Large intestine (tissue), 3 donors: ENCODE measurements around the gene OST4. TPM values are rescaled to one million over a fixed set of nuclear protein-coding genes. Genes with fewer than 3 reads are reported as not detected.

Source experiments
- DNase-seq, 2 donors: peaks; one replicate each; pipeline versions ENCODE4 v3.0.0 to v3.0.0-alpha.2; 2013
- H3K27ac ChIP-seq: one replicate; pipeline ENCODE4 v1.5.1; 2013; ENCODE audit warnings: low read length
- H3K27me3 ChIP-seq: 2 replicates; pipeline ENCODE4 v1.6.1; 2013; ENCODE audit warnings: low read length; ENCODE audit not compliant: control insufficient read depth, insufficient read depth
- H3K36me3 ChIP-seq: 2 replicates; pipeline ENCODE4 v1.6.1; 2013; ENCODE audit warnings: low read length; ENCODE audit not compliant: control insufficient read depth, insufficient read depth
- H3K4me1 ChIP-seq: one replicate; pipeline ENCODE4 v1.6.1; 2013; ENCODE audit warnings: low read length; ENCODE audit not compliant: control insufficient read depth, insufficient read depth
- H3K4me3 ChIP-seq: one replicate; pipeline ENCODE4 v1.5.1; 2013; ENCODE audit warnings: low read length
- H3K9me3 ChIP-seq: one replicate; pipeline ENCODE4 v1.6.1; 2013; ENCODE audit warnings: mild to moderate bottlenecking, low read depth, low read length, moderate library complexity; ENCODE audit not compliant: control insufficient read depth
- WGBS: methylation state at CpG from one replicate; pipeline ENCODE4 v1.1.5; 2013; ENCODE audit warnings: low lambda C conversion rate; ENCODE audit not compliant: insufficient coverage; 5-methylcytosine and 5-hydroxymethylcytosine counted together
- polyA plus RNA-seq: library from polyadenylated mRNA; unstranded; fragments of 120-200 nt; gene quantifications from one replicate; pipeline ENCODE4 v1.2.1, GENCODE V29; 2013

OST4 gene
- polyA plus RNA-seq, 1 donor: 313 TPM

DNA sequence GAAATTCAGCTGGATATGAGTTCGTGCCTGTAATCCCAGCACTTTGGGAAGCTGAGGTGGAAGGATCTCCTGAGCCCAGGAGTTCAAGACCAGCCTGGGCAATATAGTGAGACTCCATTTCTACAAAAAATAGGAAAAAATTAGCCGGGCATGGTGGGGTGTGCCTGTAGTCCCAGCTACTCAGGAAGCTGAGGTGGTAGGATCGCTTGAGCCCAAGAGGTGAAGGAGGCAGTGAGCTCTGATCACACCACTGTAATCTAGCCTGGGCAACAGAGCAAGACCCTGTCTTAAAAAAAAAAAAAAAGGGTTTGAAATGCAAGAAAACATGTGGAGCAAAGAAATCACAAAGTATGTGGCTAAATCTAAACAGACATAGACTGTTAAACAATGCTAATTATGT is 37.6 kb upstream of the OST4 start:
- H3K36me3 ChIP-seq: no peaks in the 10 kb centered on the region
- no peak overlapping the region for H3K27ac ChIP-seq
- H3K4me1 ChIP-seq: no peaks in the 10 kb centered on the region
- no peaks in the 10 kb centered on the region for H3K27me3 ChIP-seq
- no peak overlapping the region for H3K4me3 ChIP-seq
- H3K9me3 ChIP-seq: no peaks in the 10 kb centered on the region
- no peak for DNase-seq
- WGBS: no CpG with 5 or more reads among the region's 3 CpGs

DNA sequence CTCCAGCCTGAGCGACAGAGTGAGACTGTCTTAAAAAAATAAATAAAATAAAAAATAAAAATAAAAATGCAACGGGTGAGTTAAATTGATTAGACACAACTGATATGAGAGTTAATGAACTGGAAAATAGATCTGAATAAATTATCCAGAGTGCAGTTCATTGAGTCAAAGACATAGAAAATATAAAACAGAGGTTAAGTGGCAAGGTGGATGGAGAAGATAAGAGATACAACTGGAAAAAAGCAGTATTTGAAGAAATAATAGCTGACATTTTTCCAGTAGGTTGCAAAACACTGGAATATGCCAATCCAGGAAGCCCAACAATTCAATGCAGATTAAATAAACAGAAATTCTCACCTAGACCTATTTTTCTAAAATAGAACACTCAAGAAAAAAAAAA is 36.8 kb upstream of the OST4 start:
- H3K36me3 ChIP-seq: no peaks in the 10 kb centered on the region
- WGBS: 88% methylated on average over 2 of the region's 2 CpGs
- DNase-seq: no peak
- H3K4me3 ChIP-seq: no peak overlapping the region
- H3K9me3 ChIP-seq: no peaks in the 10 kb centered on the region
- H3K27ac ChIP-seq: no peak overlapping the region
- no peaks in the 10 kb centered on the region for H3K4me1 ChIP-seq
- no peaks in the 10 kb centered on the region for H3K27me3 ChIP-seq

DNA sequence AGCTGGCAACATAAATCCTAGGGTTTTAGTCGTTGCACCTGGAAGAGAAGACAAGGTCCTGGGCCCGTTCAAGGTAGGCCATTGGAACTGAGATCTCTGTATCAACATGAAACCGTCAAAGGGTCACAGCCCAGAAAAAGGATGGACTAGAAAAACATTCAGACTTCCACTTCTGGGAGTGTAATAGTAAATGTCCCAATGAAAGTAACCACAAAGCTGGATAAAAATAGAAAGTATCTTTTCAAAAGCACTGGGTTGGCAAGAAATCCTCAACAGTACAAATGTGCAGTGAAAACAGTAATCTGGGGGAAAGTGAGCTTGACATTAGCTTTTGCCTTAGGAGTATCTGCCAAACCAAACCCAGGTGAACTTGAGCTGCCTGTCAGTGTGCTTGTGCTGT is 34.5 kb upstream of the OST4 start:
- Histone ChIP-seq H3K9me3 (no peaks in the 10 kb centered on the region), H3K27ac (no peak overlapping the region), H3K27me3 (no peaks in the 10 kb centered on the region), H3K36me3 (peaks cover 2% of the 10 kb centered on the region), H3K4me1 (no peaks in the 10 kb centered on the region), H3K4me3 (no peak overlapping the region)
- 83% methylated on average over 2 of the region's 3 CpGs for WGBS
- no peak for DNase-seq

DNA sequence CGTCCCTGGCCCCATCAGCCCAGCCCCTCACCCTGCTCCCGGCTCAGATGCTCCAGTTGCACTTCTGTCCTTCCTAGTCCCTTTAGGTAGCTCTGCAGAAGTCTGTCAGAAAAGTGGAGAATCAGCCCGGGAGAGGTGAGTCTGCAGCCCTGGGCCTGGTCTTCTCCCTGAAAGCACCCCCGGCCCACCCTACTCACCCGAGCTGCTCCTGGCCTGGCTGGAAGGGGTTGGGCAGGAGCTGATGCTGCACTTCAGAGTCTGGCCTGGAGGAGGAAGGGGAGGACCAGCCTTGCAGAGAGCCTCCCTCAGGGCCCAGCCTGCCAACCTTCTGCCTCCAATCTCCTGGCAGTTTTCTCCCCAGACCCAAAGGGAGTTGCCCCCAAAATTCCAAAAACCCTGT is 30.9 kb upstream of the OST4 start:
- Histone ChIP-seq H3K4me1 (no peaks in the 10 kb centered on the region), H3K9me3 (no peaks in the 10 kb centered on the region), H3K27me3 (no peaks in the 10 kb centered on the region), H3K4me3 (no peak overlapping the region), H3K36me3 (peaks cover 31% of the 10 kb centered on the region), H3K27ac (no peak overlapping the region)
- peak in 1 of 2 donors; percentile 7 for DNase-seq
- no CpG with 5 or more reads among the region's 5 CpGs for WGBS

DNA sequence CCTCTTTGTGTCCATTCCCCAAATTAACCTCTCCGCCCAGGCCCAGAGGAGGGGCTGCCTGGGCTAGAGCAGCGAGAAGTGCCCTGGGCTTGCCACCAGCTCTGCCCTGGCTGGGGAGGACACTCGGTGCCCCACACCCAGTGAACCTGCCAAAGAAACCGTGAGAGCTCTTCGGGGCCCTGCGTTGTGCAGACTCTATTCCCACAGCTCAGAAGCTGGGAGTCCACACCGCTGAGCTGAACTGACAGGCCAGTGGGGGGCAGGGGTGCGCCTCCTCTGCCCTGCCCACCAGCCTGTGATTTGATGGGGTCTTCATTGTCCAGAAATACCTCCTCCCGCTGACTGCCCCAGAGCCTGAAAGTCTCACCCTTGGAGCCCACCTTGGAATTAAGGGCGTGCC is 28.6 kb upstream of the OST4 start:
- Histone ChIP-seq H3K27ac (no peak overlapping the region), H3K27me3 (no peaks in the 10 kb centered on the region), H3K4me1 (peaks cover 18% of the 10 kb centered on the region), H3K9me3 (no peaks in the 10 kb centered on the region), H3K4me3 (no peak overlapping the region), H3K36me3 (peaks cover 44% of the 10 kb centered on the region)
- no CpG with 5 or more reads among the region's 10 CpGs for WGBS
- DNase-seq: no peak

DNA sequence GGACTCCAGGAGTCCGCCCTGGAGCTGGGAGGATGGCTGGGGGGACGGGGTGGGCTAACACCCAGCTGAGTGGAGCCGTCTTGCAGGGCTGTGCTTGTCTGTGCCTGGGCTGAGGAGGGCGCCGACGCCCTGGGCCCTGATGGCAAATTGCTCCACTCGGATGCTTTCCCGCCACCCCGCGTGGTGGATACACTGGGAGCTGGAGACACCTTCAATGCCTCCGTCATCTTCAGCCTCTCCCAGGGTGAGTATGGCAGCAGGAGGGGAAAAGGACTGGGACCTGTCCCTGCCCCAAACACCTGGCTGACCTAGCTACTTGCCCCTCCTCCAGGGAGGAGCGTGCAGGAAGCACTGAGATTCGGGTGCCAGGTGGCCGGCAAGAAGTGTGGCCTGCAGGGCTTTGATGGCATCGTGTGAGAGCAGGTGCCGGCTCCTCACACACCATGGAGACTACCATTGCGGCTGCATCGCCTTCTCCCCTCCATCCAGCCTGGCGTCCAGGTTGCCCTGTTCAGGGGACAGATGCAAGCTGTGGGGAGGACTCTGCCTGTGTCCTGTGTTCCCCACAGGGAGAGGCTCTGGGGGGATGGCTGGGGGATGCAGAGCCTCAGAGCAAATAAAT is 28.0 kb upstream of the OST4 start:
- DNase-seq: no peak
- no CpG with 5 or more reads among the region's 19 CpGs for WGBS
- H3K4me1 ChIP-seq: peaks cover 24% of the 10 kb centered on the region
- H3K27me3 ChIP-seq: no peaks in the 10 kb centered on the region
- H3K27ac ChIP-seq: no peak overlapping the region
- peaks cover 49% of the 10 kb centered on the region for H3K36me3 ChIP-seq
- no peaks in the 10 kb centered on the region for H3K9me3 ChIP-seq
- no peak overlapping the region for H3K4me3 ChIP-seq

DNA sequence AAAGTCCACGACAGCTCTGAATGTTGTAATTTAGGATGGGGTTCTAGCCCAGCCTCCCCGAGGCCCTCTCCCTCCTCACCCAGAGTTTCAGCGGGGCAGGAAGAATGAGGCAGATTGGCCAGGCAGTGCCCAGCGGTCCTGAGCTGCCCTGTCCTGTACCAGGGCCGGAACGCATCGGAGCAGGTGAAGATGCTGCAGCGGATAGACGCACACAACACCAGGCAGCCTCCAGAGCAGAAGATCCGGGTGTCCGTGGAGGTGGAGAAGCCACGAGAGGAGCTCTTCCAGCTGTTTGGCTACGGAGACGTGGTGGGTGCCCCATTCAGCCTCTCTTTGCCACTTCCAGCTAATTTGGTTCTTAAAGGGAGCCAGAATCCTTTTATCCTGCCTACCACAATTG is 25.9 kb upstream of the OST4 start:
- no peaks in the 10 kb centered on the region for H3K27me3 ChIP-seq
- H3K4me1 ChIP-seq: peaks cover 45% of the 10 kb centered on the region
- H3K27ac ChIP-seq: no peak overlapping the region
- H3K9me3 ChIP-seq: no peaks in the 10 kb centered on the region
- no CpG with 5 or more reads among the region's 14 CpGs for WGBS
- no peak for DNase-seq
- peaks cover 52% of the 10 kb centered on the region for H3K36me3 ChIP-seq
- H3K4me3 ChIP-seq: no peak overlapping the region

DNA sequence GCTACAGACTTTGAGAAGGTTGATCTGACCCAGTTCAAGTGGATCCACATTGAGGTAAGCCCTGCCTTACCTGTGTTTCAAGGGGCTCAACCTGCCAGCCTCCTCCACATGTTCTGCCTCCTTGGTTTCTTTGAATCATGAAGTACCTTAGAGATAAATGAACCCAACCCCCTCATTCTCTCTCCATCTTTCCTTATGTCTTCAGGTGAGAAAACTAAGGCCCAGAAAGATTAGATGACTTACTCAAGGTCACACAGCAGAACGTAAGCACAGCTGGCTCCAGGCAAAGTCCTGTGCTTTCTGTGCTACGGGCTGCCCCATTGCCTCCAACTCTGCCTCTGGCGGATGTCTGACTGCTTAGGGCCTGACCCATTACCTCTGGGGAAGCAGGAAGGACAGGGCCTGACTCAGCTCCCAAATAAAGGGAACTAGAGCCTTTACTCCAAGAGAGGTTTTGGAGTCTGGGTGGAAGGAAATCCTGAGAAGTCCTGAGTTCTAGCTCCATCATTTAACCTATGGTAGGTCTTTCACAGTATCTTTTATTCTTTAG is 25.4 kb upstream of the OST4 start:
- no CpG with 5 or more reads among the region's 3 CpGs for WGBS
- Histone ChIP-seq H3K27ac (no peak overlapping the region), H3K4me3 (no peak overlapping the region), H3K4me1 (peaks cover 50% of the 10 kb centered on the region), H3K27me3 (no peaks in the 10 kb centered on the region), H3K9me3 (no peaks in the 10 kb centered on the region), H3K36me3 (peaks cover 56% of the 10 kb centered on the region)
- DNase-seq: no peak

DNA sequence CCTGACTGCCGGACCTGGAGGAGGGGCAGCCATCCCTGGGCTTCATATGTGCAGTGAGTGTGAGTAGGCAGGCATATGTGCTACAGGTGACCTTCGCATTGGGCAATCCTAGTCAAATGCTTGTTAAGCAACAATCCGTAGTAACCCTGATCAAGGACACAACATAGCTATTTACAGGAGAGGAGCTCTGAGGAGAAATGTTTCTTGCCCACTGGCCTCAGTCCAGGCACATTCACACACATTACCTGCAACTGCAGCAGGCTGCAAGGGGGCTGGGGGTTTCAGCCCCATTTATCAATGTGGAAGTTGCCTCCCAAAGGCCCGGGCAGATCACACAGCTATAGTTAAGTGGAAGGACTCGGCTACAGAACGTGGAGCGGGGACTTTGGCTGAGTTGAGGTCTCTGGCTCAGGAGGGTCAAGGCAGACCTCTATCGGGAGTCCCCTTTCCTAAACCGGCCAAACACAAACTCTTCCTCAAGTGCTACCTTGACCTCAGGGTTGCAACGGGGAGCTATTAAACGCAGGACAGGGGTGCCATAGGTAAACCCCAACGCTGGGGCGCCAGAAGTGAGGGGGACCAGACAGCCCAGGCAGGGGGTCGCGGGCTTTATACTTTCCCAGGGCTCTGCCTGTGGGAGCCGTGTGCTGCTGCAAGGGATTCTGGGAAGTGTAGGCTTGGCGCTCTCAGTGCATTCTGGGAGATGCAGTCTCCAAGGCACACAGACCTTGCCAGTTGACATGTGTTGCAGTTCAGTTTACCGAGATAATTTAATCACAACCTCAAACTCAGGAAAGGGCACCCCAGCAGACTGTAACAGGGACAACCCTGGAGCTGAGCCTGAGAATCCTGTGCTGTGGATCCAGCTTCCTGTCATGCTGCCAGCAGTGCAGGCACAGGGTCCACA is 24.5 kb upstream of the OST4 start:
- Histone ChIP-seq H3K27ac (peak overlapping the region; percentile 88), H3K4me1 (peaks cover 59% of the 10 kb centered on the region), H3K27me3 (no peaks in the 10 kb centered on the region), H3K36me3 (peaks cover 60% of the 10 kb centered on the region), H3K4me3 (peak overlapping the region; percentile 27), H3K9me3 (no peaks in the 10 kb centered on the region)
- WGBS: no CpG with 5 or more reads among the region's 18 CpGs
- peak; percentile 81 to 86 for DNase-seq

DNA sequence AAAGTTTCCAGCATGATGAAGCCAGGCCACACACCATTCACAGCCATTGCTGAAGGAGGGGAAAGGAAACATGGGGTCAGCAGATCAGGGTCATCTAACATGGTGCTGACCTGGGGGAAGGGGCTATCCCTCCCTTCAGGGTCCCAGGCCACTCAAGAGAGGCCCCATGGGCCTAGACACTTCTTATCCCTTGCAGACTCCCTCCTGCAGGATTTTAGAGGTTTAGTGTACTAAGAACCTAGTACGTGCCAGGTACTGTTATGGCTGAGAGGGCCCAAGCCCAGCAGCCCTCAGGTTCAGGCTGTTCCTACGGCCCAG is 23.9 kb upstream of the OST4 start:
- H3K9me3 ChIP-seq: no peaks in the 10 kb centered on the region
- peaks cover 55% of the 10 kb centered on the region for H3K36me3 ChIP-seq
- no peak for DNase-seq
- H3K27me3 ChIP-seq: no peaks in the 10 kb centered on the region
- peak overlapping the region; percentile 88 for H3K27ac ChIP-seq
- WGBS: no CpG with 5 or more reads among the region's 2 CpGs
- H3K4me1 ChIP-seq: peaks cover 64% of the 10 kb centered on the region
- no peak overlapping the region for H3K4me3 ChIP-seq
